ENCODE measurements around the gene KLHDC3. TPM values are rescaled to one million over a fixed set of nuclear protein-coding genes. Genes with fewer than 3 reads are reported as not detected.

The KLHDC3 gene
- total and polyA plus RNA-seq, 2 experiments from 2014 or later = 88.2 to 184 TPM

- 0 out of 3 replicates have a peak, but pooled peaks cover 4% of the 10 kb centered on the region for H3K36me3 Mint-ChIP-seq (ENCODE audit: low read depth)
Observed at GRCh38 chr6:42969934-42970333, 44.1 kb upstream of the KLHDC3 start.

More at GRCh38 chr6:42969934-42970333, 44.1 kb upstream of the KLHDC3 start:
- peaks cover 6% of the 10 kb centered on the region; the same call in 2 of the 3 replicates for H3K4me1 Mint-ChIP-seq
- TF ChIP-seq ETS1 (IDR thresholded peaks at IDR 0.05) (no peak), NANOG (IDR thresholded peaks at IDR 0.05; ENCODE audit: borderline replicate concordance) (no peak), CREB1 (CRISPR knock-in tag; IDR thresholded peaks at IDR 0.05; ENCODE audit: low read depth) (no peak), EZH2phosphoT487 (IDR thresholded peaks at IDR 0.05; ENCODE audit: unreplicated experiment) (no peak), REST (IDR thresholded peaks at IDR 0.05; ENCODE audit: unreplicated experiment) (no peak), ZNF114 (CRISPR knock-in tag; IDR thresholded peaks at IDR 0.05) (no peak), STAT1 (IDR thresholded peaks at IDR 0.05; ENCODE audit: unreplicated experiment) (no peak), ZNF462 (CRISPR knock-in tag; IDR thresholded peaks at IDR 0.05) (no peak), EZH2 (IDR thresholded peaks at IDR 0.05; ENCODE audit: low read depth, unreplicated experiment) (no peak), JUNB (IDR thresholded peaks at IDR 0.05; ENCODE audit: unreplicated experiment) (no peak), POLR2AphosphoS5 (IDR thresholded peaks at IDR 0.05; ENCODE audit: low read depth) (no peak)
- Histone ChIP-seq H3K4me2 (no peak overlapping the region), H3K4me3 (no peak overlapping the region), H3K27me3 (ENCODE audit: insufficient read depth) (no peaks in the 10 kb centered on the region), H4K20me1 (replicated peaks; ENCODE audit: insufficient read depth) (no peaks in the 10 kb centered on the region), H3K27ac (ENCODE audit: low read depth) (no peak overlapping the region), H3K4me1 (ENCODE audit: insufficient read depth) (no peaks in the 10 kb centered on the region), H3K9me2 (ENCODE audit: insufficient read depth) (no peaks in the 10 kb centered on the region), H3K79me2 (replicated peaks; ENCODE audit: insufficient read depth) (no peaks in the 10 kb centered on the region), H3K36me3 (ENCODE audit: insufficient read depth) (no peaks in the 10 kb centered on the region), H3F3A (replicated peaks; ENCODE audit: low read depth) (no peaks in the 10 kb centered on the region), H2AFZ (no peak overlapping the region)
- H3K27ac Mint-ChIP-seq = peak overlapping the region; percentile 52; the same call in 1 of the 2 replicates
- ATAC-seq (no peak), DNase-seq (ENCODE audit: low spot score) (no peak)
- no peak overlapping the region for H3K4me3 Mint-ChIP-seq
- H3K27me3 Mint-ChIP-seq (ENCODE audit: insufficient read depth, low read depth, poor library complexity) = peaks cover 6% of the 10 kb centered on the region
- H3K9me3 Mint-ChIP-seq = no peaks in the 10 kb centered on the region
